Stimulated activated CD8-positive, alpha-beta memory T cell treated with anti-CD3 and anti-CD28 coated beads, Interleukin-12 subunit alpha, Interleukin-12 subunit beta, amount 100 ng/mL, for 24 hours (primary cell): ENCODE data around the gene CEND1.

Experiments used
- DNase-seq: peaks from one replicate; pipeline ENCODE4 v3.0.0-alpha.2; 2020; ENCODE audit errors: extremely low read depth

The CEND1 gene

DNA sequence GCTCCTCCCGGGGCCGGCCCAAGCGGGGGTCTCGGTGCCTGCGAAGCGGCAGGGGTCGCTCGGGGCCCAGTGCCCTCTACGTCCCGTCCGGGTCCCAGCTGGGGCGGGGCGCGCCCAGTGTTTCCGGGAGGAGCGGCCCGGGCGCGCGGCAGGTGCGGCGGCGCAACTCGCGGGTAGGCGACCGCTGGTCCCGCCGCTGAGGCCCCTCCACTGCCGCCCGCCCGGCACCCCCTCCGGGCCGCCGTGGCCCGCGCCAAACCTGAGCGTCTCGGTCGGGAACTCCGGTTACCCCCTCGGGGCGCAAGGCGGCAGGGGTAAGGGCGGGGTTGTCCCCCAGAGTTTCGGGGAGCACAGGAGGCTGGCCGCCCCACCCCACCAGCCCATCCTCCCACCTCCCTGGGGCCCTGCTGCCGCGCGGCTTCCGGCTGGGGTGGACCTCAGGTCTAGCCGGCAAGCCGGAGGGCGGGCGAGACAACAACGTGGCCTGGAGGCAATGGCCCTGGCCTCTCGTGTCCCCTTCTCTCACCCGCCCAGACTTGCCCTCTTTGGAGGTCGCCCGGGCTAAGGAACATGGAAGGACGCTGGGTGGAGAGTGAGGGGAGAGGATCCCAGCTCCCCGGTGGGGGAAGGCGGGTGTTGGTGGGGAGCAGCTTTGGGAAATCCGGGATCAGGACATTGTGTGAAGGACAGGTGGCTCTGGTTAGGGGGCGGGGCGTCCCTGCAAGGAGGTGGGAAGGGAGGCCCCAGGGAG lies 37.4 kb upstream of the CEND1 start:
- DNase-seq = no peak

DNA sequence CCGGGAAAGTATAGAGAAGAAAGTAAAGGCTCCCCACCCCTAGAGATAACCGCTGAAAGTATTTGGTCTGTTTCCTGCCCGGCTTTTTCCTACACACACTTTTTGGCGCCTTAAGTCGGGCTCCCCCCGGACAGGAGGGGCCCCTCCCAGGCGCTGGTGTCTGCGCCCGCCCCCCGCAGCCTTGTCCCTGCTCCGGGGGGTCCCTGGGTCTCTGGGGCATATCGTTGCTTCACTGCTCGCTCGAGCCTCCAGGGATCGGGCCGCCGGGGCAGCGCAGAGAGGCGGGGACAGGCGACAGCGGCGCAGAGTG lies 36.9 kb upstream of the CEND1 start:
- no peak for DNase-seq

DNA sequence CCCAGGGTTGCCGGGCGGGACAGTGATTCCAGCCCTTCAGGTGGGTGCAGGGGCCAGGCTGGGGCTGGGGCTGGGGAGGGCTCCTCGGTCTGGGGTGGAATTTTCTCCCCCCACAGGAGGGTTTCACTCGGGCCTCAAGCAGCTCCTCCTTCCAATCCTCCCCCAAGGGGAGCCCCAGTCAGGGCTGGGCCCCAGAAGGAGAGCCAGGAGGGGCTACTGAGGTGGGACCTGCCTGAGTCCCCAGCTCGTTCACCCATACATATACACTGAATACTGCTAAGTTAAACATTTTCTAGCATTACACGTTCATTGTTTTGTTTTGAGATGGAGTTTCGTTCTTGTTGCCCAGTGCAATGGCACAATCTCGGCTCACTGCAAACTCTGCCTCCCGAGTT lies 36.3 kb upstream of the CEND1 start:
- no peak for DNase-seq

DNA sequence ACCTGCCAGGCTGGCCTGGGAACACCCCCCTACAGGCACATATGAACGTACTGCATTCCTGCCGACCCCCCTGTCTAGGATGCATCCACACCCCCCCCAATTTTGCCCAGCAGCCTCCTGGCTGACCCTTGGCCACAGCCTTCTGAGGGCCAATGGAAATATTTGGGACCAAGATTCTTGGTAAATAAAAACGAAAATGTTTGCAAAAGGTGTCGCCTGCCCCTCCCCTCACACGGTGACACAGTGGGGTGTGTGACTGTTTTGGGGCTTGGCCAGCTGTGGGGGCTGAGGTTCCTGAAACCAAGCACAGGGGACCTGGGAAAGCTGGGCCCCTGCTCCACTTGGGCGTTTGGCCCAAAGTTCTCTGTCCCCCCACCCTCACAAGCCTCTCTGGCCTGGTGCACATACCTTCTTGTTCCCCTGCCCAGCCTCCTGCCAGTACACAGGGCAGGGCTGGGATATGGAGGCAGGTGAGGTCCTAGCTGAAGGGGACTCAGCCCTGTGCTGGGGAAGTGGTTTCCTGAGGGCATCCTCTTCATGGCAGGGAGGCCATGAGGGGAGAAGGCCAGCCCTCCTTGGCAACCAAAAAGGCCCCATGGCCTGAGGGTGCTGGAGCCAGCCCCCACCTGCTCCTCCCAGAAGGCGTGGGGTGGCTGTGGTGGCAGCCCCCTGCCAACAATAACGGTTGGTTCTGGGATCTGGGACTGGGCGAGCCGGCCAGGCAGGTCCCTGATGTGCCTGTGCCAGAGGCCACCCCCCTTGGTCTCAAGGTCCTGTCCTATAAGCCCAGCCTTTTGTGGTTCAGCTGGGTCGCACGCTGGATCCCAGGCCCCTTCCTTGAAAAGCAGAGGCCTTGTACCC lies 35.7 kb upstream of the CEND1 start:
- DNase-seq = no peak

DNA sequence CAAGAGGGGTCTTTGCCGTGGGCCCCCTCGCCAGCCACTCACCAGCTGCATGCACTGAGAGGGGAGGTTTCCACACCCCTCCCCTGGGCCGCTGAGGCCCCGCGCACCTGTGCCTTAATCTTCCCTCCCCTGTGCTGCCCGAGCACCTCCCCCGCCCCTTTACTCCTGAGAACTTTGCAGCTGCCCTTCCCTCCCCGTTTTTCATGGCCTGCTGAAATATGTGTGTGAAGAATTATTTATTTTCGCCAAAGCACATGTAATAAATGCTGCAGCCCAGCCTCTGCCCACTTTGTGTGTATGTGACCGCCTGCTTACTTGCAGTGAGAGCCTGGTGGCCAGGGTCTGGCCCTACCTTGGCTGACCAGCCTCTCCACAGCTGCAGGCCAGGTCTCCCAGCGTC lies 35.1 kb upstream of the CEND1 start:
- DNase-seq = no peak

DNA sequence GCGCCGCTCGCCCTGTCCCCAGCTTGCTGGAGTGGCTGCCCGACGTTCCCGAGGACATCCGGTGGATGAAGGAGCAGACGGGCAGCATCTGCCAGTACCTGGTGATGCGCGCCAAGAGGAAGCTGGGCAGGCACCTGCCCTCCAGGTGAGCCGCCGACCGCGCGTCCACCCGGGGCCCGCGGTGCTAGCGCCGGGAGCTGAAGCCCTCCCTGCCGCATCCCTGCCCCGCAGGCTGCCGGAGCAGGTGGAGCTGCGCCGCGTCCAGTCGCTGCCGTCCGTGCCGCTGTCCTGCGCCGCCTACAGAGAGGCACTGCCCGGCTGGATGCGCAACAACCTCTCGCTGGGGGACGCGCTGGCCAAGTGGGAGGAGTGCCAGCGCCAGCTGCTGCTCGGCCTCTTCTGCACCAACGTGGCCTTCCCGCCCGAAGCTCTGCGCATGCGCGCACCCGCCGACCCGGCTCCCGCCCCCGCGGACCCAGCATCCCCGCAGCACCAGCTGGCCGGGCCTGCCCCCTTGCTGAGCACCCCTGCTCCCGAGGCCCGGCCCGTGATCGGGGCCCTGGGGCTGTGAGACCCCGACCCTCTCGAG lies 34.5 kb upstream of the CEND1 start:
- no peak for DNase-seq

DNA sequence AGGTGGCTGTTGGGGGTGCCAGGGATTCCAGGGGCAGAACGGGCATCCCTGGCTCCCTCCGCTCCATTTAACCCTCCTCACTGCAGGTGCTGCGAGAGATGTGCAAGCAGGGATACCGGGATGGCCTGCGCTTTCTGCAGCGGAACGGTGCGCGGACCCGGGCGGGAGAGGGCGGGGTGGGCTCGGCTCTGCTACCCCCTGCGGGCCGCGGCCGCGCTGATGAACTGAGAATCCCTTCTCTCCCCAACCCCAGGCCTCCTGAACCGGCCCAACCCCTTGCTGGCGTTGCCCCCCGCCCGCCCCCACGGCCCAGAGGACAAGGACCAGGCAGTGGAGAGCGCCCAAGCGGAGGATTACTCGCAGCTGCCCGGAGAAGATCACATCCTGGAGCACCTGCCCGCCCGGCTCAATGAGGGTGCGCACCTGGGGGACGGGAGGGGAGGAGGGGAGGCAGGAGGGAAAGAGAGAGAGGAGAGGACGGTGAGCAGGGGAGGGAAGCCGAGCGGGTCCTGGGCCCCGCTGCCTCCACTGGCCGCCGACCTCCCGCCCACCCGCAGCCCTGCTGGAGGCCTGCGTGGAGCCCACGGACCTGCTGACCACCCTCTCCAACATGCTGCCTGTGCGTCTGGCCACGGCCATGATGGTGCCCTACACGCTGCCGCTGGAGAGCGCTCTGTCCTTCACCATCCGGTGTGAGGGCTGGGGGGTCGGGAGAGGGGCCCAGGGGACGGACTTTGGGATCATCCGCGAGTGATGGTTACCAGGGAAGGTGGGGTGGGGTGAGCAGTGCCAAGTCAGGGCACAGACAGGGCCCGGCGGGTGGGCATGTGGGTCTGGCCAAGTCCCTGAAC lies 33.8 kb upstream of the CEND1 start:
- no peak for DNase-seq

DNA sequence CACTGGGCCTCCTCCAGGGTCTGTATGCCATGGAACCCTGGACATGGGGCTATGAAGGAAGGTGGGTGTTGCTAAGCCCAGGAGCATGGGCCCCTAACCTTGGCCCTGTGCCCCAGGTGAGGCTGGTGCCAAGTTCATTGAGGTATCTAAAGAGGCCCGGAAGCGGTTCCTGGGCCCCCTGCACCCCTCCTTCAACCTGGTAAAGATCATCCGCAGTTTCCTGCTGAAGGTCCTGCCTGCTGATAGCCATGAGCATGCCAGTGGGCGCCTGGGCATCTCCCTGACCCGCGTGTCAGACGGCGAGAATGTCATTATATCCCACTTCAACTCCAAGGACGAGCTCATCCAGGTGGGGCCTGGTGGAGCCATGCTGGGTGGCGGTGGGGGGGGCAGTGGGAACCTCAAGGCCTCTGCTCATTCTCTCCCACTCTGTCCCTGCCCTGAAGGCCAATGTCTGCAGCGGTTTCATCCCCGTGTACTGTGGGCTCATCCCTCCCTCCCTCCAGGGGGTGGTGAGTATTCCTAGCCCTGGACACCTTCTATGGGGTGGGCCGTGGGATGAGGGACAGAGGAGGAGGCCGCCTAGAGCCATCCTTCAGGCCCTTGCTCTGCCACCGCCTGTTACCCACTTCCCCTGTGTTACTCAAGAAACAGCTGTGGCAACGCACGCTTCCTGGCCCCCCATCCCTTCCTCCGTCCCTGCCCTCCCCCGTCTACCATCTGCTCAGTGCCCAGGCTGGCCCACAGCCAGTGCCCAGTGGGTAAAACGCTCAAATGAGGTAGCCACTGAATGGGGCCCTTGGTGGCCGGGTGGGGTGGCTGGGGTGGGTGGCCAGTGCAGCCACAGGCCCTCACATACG lies 31.9 kb upstream of the CEND1 start:
- no peak for DNase-seq

DNA sequence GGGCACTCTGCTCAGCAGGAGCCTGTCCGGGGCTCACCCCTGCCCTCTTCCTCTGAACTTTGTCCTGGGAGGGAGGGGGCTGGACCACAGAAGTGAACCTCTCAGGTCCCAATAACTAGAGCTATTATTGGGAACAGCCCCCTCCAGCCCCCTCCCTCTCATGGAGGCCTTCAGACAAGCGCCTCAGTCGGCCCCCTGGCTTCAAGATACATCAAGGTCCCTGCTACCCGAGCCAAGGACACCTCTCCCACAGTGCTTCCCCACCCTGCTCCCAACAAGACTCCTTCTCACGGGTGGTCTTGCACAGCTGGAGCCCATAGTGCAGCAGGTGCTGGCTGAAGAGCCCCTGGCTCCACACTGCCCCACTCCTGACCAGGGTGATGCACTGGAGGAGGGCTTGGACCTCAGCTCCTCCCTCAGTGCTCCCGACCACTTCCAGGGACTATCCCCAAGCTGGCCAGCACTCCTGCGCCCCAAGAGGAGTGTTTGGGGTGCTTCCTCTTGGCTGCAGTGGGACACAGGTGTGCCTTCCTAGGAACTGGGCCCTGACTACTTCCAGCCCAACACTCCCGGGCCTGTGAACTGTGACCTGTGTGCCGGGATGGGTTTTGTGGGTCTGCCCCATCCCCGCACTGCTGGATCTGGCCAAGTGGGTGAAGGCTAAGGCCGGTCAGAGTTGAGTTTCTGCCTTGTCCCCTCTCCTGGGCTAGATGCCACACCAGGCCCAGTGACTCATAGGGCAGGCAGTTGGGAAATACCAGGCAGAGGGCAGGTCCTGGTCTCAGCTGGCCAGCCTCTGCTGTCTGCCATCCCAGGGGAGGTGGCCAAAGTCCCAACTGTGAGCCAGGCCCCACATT lies 31.0 kb upstream of the CEND1 start:
- no peak for DNase-seq

DNA sequence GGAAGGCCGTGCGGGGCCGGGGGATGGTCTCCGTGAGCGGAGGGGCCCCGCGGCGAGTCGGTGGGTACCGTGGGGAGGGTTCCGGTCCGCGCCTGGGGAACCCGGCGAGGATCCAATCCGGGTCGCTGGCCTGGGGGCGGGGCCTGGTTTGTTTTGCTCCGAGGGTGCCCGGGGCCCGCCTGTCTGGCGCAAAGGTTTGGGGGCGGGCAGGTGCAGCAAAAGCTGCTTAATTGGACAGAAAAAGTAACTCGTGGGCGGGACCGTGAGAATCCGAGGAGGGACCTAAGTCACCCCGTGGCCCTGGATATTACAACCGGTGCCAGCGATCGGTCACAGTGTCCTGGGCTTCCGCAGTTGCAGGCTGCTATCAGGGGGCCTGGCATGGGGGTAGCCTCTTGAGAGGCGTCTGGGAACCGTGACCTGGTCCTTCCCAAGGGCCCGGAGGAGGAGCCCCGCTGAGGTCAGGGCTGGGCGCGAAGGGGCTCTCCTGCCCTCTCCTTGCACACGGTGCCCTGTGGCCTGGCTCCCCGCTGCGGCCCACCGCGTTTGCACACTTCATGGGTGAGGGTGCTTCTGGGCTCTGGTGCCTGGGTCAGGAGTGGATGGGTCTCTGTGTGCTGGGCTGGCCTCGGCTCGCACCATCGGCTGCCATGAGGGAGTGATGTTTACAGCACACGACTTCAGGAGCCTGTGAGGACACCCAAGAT lies 30.2 kb upstream of the CEND1 start:
- peak; percentile 88 for DNase-seq

DNA sequence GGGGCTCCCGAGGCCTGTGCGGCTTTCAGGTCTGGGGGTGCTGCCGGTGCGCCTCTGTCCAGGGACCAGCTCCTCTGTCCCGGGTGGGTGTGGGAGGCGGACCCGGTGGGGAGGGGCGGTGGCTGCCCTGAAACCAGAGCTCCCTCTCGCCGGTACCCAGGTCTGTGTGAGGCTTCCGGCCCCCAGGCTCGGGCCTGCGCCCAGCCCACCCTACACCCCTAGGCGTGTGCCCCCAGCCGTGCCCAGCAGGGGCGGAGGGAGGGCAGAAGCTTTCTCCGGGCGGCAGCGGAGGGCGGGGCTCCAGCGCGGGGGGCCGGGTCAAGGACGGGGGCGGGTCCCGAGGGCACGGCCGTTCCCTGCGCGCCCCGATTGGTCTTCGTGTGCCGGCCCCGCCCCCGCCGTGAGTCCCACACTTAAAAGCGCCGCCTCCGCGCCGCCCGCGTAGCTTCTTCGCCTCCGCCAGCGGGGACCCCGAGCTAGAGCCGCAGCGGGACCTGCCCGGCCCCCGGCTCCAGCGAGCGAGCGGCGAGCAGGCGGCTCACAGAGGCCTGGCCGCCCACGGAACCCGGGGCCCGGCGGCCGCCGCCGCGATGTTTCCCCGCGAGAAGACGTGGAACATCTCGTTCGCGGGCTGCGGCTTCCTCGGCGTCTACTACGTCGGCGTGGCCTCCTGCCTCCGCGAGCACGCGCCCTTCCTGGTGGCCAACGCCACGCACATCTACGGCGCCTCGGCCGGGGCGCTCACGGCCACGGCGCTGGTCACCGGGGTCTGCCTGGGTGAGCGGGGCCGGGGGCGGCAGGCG lies 29.4 kb upstream of the CEND1 start:
- peak; percentile 79 for DNase-seq

DNA sequence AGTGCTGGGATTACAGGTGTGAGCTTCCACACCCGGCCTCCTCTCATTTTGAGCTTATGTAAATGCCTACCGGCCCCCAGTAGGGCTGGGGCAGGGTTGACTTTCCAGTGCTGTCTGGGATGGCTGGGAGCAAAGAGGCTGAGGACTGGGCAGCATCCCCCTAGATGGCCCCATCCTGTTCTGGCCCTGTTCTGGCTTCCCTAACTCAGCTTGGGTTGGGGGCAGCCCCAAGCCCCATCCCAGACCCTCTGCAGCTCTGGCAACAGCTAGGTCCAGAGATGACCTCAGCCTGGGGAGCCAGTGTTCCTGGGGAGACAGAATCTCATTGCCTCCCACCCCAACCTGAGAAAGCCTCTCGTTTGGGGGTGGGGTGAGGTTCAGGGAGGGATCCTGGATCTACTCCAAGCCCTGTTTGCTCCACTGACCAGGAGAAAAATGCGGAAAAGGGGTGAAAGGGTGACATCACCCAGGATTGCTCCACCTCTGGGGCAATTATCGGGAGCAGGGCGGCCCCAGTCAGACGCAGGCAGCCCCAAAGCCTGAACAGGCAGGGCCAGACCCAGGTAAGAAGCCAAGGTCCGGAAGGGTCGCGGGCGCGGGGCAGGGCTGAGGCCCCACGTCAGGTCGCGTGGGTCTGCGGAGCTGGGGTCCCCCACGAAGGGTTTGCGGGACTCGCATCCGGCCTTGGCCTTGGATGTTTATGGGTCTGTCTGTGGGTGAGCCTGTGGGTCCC lies 28.7 kb upstream of the CEND1 start, which contains the start of gene PNPLA2:
PNPLA2 (plus strand) TSS at position 519 of the 733 bp plus-strand sequence. CDS start 805 bp downstream, outside the sequence.
- no peak for DNase-seq

DNA sequence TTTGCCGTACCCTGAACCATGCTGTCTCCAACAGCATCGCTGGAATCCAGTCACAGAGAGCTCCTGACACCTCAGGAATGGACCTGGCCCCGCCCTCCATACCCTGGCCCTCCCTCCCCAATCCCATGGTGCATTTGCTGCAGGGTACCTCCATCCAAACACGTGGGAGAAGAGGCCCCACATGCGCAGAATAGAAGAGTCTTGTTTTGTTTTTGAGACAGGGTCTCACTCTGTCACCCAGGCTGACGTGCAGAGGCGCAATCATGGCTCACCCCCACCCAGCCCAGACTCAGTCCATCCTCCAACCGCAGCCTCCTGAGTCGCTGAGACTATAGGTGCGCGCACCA lies 26.5 kb upstream of the CEND1 start:
- DNase-seq = no peak

DNA sequence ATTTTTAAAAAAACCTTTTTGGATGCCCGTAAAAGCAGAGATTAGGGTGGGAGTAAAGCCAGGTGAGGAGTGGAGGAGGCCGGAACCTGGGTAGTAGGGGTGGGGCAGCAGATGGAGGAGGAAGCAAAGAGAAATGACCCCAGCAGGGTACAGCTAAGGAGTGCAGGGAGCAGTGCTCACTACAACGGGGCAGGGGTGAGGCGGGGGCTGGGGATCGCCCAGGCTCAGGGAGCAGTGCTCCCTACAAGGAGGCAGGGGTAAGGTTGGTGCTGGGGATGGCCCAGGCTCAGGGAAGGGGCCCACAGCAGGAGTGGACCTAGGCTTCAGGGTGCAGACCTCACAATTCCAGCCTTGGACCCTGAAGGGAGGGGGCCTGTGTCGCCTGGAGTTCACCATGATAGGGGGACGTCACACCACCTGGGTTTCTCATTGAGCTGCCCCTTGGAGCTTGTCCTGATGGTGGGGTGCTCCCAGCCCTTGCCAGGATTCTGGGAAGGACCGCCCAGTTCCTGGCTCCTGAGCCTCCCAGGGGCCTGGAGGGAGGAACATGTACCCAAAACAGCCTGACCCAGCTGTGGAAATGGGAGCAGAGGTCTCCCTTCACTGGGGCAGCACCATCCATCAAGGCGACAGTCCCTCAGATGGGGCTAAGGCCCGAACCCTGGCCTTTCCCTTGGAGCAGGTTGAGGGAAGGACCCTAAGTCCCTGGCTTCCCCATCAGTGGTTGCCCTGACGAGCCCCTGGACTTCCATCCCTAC lies 26.0 kb upstream of the CEND1 start:
- no peak for DNase-seq

DNA sequence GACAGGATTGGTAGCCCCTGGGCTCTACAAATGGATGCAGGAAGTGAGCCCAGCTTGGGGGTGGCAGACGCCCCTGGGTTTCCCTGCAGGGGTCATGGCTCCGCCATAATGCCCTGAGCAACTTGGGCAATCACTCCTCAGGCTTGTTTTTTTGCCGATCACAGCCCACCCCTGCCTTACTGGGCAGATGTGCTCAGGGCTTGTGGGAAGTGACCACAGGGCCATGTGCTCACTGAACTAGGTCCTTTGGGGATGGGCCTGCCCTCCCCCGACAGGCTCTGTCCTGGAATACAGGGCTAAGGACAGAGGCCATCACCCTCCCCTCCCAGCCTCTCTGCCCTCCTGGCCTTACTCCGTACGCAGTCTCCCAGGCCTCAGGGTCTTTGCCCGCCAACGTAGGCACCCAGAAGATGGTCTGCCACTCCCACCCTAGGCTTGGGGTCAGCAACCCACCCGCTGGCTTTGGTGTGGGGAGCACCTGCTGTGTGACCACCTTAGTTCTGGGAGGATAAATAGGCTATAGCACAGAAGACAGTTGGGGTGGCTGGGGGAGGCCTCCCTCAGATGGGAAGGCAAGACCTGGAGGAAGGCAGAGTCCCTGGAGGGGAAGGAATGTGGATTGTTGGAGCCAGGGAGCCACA lies 23.7 kb upstream of the CEND1 start:
- DNase-seq = no peak

DNA sequence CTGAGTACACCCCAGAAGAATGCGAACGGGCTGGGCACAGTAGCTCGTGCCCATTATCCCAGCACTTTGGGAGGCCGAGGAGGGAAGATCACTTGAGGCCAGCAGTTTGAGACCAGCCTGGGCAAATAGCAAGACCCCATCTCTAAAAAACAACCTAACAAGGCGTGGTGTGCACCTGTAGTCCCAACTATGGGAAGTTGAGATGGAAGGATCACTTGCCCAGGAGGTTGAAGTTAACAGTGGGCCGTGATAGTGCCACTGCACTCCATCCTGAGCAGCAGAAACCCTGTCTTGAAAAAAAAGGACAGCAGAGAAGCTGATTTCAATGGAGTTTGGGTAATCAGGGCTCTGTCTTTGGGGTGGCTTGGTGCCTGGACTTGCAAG lies 23.2 kb upstream of the CEND1 start:
- no peak for DNase-seq

DNA sequence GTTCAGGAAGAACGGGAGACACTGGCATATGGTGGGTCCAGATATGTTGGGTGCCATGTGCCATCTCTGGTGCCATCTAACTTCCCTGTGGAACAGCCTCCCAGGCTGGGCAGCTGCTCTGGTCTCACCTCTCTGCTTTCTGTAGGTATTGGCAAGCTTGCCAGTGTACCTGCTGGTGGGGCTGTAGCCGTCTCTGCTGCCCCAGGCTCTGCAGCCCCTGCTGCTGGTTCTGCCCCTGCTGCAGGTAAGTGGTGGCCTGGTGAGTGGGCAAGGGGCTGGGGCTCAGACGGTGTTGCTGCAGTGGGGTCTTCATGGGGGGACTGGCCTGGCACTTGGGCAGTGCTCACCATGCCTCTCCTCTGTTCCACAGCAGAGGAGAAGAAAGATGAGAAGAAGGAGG lies 22.5 kb upstream of the CEND1 start:
- no peak for DNase-seq
